Choroid plexus epithelial cell (primary cell): ENCODE data around the gene CDH26.

Source experiments
- DNase-seq: peaks from one replicate; pipeline ENCODE4 v3.0.0-alpha.2; 2010; ENCODE audit warnings: low read depth
- H3K4me3 ChIP-seq: 2 replicates; pipeline ENCODE4 v1.5.1; 2011; ENCODE audit warnings: low read depth, mild to moderate bottlenecking, control low read depth, low read length, moderate library complexity
- TF ChIP-seq, protein P1 (sequence below): conservative IDR thresholded peaks from 2 replicates; pipeline ENCODE4 v1.5.1; 2011; ENCODE audit warnings: low read depth, mild to moderate bottlenecking, control low read depth, inconsistent platforms, low read length, moderate library complexity

Gene CDH26

DNA sequence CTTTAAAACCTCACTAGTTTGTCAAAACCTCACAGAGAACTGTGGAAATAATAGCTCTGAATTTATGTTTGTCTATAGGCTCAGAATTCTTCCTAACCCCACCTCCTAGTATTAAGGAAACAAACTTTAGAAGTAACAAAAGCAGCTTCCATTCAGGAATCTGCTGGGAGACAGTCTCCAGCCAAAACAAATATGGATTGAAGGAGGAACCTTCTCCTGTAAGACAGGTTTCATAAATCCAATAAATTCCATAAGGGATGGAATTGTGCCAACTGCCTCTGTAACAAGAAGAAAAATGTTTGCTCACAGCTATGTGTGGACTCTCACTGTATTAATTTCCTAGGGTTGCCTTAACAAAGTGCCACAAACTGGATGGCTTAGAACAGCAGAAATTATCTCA lies 32.3 kb upstream of the CDH26 start:
- DNase-seq = peak; percentile 23
- TF ChIP-seq, protein P1, sequence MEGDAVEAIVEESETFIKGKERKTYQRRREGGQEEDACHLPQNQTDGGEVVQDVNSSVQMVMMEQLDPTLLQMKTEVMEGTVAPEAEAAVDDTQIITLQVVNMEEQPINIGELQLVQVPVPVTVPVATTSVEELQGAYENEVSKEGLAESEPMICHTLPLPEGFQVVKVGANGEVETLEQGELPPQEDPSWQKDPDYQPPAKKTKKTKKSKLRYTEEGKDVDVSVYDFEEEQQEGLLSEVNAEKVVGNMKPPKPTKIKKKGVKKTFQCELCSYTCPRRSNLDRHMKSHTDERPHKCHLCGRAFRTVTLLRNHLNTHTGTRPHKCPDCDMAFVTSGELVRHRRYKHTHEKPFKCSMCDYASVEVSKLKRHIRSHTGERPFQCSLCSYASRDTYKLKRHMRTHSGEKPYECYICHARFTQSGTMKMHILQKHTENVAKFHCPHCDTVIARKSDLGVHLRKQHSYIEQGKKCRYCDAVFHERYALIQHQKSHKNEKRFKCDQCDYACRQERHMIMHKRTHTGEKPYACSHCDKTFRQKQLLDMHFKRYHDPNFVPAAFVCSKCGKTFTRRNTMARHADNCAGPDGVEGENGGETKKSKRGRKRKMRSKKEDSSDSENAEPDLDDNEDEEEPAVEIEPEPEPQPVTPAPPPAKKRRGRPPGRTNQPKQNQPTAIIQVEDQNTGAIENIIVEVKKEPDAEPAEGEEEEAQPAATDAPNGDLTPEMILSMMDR = no peak

DNA sequence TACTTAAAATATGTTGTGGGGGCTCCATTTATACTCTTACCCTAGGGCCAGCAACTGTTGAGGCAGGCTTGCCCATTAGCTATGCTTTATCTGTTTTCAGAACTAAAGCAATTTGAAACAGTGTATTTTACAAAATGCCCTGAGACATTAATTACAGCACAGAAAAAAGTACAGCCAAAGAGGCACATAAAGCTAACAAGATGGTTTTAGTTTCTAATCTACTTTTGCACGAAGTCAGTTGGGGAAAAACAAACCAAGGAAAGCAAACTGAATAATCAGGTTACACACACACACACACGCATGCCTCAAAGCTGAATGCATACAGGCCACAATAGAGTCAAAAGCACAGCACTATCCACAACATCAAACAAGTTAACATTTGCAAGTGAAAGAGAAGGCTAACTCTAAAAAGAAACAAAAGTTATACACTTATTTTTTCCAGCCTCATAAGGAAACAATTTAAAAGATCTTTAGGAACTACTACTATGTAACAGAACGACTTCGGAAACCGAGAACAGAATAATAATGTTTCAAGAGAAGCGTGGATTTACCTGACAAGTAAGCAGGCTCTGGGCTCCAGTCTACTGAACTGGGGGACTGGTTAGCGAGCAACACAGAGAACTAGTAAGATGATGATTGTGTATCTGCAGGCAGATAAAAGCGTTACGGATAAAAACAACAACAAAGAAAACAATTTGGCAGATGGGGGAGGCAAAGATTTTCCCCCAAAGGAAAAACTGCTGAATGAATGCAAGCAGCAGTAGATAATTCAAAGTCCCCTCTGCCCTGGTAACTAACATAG lies 26.5 kb upstream of the CDH26 start:
- DNase-seq = no peak
- no peak overlapping the region for H3K4me3 ChIP-seq
- TF ChIP-seq, protein P1 = no peak

More for the DNA sequence above, 32.3 kb upstream of the CDH26 start:
- no peak overlapping the region for H3K4me3 ChIP-seq

DNA sequence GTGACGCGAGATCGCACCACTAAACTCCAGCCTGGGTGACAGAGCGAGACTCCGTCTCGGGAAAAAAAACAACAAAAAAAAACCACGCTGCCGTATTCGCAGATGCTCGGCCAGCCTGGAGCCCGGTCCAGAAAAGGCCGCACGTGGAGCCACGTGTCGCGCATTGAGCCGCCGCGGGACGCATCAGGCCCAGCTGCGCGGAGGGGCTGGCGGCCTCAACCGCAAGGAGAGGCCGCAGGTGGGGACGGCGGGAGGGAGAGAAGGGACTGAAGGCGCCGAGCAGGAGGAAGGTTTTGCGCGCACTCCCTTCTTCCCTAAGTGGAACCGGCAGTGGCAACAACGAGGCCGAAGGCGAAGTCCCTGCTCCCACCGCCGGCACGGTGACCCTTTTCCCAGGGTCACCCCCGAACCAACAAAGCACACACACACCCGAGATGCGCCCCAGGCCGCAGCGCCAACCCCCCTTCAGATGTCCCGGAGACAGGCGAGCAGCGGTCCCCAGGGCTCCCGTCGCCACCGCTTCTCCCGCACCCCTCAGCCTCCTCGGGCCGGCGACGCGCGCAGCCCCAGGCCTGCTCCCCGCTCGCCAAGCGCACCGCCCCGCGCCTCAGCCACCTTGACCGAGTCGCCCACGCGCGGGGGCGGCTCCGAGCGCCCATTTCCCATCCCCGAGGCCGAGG lies 25.5 kb upstream of the CDH26 start:
- DNase-seq = no peak
- TF ChIP-seq, protein P1 = no peak
- no peak overlapping the region for H3K4me3 ChIP-seq

DNA sequence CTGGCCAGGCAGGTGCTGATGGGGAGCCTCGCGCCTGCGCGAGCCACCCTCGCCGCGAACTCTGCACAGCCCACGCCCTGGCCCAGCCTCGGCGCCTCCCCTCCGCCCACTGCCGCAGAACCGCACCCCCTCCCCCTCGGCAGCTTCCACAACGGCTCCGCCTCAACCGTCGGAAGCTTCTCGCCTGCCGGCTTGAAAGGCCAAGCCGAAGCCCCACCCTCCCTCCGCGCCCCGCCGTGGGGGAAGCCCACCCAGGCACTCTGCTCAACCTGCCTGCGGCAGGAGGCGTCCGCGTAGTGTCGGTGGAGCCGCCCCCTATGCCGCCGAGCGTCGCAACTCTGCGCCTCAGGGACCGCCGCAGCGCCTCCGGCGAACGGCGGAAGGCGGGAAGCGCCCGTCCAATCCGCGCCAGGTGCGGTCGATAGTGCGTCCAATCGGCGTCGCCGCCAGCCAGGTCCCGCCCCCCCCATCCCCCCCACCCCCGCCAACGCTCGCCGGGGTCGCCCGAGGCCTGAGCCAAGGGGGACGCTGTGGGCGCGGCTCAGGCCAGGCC lies 24.9 kb upstream of the CDH26 start, which contains the start of gene SYCP2:
SYCP2 (minus strand) TSS at position 342 of the 553 bp plus-strand sequence. CDS start 11,224 bp downstream, outside the sequence.
- H3K4me3 ChIP-seq = peak within 1 kb of the TSS; percentile 67
- TF ChIP-seq, protein P1 = no peak
- DNase-seq = peak; percentile 28

DNA sequence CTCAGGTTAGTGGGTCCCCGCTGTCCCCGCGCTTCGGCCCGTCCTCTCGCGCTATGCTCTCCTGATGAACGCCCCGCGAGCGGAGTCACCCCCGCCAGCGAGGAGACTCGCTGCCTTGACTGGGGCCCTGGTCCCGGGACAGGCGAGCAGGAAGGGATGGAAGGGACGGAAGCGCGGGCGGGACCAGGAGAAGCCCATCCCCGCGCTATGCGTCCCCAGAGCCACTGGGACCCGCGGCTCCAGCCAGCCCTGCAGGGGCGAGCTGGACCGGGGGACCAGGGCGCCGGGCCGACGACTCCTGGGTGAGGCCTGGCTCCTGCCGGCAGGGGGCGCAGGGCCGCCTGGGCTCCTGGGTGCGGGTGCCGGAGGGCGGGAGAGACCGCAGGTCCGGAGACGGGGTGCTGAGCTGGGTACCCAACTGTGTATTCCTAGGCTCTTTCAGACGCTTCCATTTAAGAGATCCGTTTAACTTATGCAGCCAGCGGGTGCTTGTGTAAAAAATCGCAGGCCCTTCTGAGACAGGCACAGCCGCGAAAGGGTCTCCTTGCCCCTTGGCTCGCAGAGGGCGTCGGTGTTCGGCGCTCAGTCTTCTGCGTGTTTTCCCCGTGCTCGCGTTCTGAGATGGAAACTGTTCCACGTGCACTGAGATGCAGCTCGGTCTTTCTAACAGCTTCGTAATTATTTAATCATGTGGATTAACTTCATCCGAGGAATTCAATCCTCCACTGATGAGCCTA lies 24.2 kb upstream of the CDH26 start:
- TF ChIP-seq, protein P1 = peak; percentile 70
- peak; percentile 69 for DNase-seq
- H3K4me3 ChIP-seq = peak overlapping the region; percentile 67

DNA sequence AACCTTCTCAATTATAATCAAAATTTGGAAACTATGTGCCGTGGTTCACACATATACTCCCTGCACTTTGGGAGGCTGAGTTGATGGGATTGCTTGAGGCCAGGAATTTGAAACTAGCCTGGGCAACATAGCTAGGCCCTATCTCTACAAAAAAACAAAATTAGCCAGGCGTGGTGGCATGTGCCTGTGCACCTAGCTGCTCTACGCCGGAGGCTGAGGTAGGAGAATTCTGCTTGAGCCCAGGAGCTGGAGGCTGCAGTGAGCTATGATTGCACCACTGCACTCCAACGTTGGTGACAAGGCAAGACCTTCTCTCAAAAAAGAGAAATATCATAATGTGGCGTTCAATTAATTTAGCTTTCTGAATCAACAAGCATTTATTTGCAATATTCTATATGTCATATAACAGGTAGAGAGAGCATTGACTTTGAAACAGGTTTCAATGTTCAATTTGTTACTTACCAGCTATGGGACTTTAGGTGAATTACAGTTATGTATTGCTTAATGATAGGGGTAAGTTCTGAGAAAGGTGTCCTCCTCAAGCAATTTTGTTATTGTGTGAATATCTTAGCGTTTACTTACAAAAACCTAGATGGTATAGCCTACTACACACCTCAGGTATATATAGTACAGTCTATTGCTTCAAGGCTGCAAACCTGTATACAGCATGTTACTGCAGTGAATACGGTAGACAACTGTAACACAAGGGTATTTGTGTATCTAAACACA lies 22.6 kb upstream of the CDH26 start:
- H3K4me3 ChIP-seq = no peak overlapping the region
- TF ChIP-seq, protein P1 = no peak
- no peak for DNase-seq
